SK-N-DZ (cell line): ENCODE results near the gene RNF207.

Source experiments
- DNase-seq: peaks from one replicate; pipeline ENCODE4 v3.0.0-alpha.2; 2015; ENCODE audit warnings: low spot score

Gene RNF207

DNA sequence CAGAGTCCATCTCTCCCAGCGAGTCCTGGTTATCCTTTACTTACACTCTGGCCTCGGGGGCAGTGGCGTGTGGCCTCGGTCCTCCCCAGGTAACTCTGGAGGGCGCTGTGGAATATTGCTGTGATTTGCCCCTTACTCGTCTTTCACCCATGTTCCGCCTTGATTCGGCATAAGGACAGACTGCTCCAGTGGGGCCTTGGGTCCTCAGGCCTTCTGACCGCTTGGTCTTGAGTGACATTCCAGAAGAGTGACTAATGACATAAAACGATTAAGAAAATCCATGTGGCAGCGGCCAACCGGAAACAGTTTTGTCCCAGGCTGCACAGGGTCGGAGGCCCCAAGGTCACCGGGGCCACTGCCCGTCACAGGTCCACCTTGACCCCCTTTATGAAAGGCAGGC is 18.8 kb downstream of the RNF207 start:
- DNase-seq: no peak

DNA sequence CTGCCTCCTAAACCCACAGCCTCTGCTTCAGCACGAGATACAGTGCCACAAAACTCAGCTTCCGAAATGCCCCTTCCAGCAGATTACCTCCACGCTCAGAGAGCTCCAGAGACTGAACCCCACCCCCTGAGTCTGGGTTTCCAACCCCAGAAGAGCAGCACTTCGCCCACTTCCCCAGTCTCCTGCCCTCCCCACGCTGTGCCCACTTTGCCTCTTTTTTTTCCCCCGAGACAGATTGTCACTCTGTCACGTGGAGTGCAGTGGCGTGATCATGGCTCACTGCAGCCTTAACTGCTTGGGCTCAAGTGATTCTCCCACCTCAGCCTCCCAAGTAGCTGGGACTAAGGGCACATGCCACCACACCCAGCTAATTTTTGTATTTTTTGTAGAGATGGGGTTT is 19.7 kb downstream of the RNF207 start:
- no peak for DNase-seq

DNA sequence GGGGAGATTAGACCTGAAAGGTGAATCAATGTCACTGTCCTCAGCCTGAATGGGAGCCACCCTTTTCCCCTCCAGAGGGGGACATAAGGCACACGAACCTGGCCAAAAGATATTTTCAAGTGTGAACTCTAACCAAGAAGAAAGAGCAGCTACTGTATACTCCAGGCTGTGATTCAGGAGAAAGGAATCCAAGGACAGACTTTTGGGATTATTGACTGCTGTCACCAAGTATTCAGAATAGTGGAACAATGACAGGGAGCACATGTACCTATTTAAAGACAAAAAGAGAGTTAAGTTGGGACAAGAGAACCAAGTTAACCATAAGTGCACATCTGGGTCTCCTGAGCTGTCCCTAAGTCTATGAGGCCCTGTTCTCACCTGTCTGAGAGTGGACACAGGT is 27.5 kb downstream of the RNF207 start:
- no peak for DNase-seq

DNA sequence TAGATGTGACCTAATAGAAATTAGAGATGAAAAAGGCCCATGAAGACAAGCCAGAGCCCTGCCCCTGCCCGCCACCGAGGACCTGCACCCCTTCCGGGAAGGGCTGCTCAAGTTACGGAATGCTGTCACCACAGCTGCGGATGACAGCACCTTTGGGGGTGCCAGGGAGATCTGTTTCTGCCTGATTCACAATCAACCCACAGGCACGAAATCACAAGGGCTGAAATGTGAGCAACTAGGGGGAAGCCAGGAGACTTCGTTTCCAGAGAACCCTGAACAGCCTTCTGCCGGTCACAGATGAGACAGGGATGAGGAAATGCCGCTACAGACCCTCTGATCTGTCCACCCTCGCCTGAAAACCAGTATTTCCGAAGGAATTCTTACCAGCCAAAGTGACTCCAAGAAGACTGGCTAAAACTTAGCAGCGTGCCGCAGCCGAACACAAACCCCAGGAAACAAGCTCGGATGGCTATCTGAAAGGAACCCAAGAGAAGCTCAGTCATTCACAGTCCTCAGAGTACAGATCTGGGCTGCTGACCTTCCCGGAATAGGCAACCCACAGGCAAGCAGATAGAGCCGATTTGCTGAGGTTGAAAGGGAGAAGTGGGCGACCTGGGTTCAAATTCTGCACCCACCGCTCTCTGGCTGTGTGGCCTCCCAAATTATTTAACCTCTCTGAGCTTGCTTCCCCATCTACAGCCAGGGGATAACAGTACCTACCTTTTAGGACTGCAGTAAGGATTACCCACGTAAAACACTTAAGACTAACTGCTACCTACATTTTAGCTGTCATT is 28.8 kb downstream of the RNF207 start:
- DNase-seq: no peak

DNA sequence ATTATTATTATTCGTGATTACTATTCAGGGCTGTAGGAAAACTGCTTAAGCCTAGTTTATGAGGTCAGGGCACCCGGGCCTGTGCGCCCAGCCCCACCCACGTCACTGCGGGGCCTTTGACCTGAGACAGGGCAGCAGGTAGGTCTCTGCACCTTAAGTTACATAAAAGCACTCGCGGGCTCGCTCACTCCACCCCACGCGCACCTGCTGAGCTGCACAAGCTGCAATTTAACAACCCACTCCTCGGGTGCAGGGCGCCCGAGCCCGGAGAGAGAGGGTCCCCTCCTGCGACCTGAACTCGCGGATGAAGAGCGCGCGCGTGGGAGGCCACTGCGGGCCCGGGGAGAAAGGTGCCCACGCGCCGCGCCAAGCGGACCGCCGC is 29.4 kb downstream of the RNF207 start:
- DNase-seq: no peak

DNA sequence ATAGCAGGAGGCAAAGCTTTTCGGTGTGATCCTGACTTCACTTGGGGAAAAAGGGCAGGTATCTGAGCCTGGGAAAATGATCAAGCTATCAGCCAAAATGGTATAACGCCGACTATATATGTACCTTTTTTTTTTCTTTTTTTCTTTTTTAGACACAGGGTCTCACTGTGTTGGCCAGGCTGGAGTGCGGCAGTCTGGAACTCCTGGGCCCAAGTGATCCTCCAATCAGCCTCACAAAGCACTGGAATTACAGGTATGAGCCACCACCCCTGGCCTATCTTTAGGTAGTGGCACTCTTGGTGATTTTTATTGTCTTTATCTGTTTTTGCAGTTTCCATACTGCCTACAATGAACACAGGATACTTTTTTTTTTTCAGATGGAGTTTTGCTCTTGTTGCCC is 31.2 kb downstream of the RNF207 start:
- no peak for DNase-seq

DNA sequence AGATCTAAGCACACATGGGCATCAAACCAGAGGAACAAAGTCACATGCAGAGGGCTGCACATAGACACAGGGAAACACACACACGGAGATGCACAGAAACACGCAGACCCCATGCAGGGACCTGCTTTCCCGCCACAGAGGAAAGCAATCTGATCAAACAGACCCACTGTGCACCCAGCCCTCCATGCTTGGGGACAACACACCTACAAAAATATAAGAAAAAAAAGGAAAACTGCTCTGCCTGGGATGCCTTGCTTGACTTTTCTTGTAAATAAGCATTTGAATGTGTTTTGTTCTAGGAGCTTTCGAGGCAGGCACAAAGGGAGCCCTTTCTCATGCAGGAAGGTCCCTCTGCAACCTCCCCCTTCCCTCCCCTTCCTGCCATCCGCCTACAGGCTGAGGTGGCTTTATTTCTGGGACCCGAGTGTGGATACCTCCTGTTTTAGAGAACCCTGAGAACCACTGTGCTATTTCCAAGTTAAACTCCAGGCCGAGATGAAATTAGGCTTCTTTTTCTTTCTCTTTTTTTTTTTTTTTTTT is 33.4 kb downstream of the RNF207 start:
- DNase-seq: no peak

DNA sequence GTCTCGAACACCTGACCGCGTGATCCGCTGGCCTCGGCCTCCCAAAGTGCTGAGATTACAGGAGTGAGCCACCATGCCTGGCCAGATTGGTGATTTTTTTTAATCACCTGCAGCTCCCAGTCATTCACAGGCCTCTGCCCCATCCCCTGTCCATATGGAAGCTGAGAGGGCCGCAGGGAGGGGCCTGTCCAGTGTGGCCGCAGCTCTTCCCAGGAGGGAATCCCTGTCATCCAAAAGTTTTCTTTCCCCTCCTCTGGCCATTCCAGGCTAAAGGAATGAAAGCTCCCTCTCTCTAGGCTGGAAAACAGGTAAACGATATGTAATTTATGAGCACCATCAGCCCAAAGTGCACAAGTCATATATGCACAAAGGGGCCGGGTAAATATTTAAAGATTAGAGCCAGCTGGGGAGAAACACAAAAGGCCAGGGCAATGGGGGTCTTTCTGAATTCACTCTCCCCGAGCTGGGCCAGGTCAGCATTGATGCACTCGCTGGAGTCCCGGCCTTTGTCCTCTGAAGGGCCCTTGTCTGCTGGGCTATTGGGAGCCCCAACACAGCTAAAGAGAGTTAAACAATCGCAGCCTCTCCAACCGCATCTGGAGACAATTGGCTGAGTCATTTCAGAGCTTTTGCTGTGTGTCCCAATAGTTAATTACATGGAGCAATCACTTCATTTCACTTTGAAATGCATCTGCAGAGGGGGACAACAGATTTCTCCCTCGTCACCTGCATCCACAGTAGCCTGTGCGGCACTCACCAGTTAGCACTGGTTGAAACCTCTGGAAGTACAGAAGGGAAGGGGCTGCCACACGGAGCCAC is 34.2 kb downstream of the RNF207 start:
- DNase-seq: no peak

DNA sequence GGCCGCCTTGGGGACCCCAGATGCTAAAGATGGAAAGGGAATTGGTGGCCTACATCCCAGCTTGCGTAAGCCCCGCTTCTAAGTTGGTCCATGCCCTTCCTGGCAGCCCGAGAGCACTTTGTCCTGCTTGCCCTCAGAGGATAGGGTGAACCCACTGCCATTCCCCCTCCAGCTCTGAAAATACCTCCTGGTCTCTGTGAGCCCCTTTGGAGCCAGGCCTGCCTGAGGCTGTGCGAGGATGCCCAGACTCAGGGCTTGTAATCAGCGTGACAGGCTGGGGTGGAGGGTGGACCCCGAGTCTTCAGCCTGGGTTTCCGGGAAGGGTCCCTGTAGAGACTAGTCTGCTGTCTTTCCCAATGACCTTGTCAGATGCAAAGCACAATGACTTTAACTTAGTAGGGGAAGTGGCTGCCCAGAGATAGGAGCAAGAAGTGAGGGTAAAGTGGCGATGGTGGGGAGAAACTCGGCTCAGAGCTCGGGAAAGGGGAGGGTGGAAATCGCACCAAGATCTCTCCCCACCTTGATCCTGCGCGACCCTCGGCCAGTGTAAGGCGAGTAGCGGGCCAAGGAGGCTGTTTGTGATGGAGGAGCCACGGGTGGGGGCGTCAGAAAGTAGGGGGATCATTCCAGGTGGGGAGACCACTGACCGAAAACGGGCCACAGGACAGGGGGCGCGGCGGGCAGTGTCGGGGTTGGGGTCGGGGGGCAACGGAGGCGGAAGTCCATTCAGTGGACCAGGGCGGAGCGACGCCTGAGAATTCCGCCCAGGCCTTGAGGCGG is 35.4 kb downstream of the RNF207 start:
- DNase-seq: no peak

DNA sequence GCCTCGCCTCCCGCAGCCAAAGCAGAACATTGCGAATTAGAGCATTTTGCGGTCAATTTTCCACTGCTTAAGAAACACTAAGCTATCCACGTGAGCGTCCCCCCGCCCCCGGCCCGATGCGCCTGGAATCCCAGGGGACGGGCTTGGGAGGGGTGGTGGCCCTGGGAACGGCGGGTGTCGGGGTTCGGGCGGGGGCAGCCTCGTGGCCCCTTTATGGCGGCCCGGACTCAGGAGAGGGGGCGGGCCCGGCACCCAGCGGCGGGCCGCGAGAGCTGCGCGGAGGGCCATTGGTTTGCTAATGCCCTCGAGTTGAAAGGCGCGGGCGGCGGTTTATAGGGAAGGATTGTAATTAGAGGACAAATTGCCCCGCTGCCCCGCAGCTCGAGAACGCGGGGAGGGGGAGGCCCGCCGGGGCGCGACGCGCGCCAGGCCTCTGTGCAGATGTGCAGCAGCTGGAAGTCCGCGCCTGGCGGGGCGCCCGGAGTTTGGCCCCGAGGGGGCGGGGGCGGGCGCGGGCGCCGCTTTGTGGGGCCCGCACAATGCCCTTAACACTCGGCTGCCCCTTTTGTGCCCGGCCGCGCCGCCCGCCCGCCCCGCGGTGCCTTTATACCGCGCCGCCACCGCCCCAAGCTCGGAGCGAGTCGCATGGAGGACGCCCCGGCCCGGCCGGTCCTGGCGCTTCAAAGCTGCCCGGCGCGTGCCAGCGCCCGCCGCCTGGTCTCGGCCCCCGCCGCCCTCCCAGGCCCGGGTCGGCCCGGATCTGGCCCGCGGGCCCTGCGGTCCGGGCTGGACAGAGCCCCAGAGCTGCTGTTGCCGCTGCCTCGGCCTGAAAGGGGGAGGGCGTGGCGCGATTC is 36.2 kb downstream of the RNF207 start:
- DNase-seq: no peak

DNA sequence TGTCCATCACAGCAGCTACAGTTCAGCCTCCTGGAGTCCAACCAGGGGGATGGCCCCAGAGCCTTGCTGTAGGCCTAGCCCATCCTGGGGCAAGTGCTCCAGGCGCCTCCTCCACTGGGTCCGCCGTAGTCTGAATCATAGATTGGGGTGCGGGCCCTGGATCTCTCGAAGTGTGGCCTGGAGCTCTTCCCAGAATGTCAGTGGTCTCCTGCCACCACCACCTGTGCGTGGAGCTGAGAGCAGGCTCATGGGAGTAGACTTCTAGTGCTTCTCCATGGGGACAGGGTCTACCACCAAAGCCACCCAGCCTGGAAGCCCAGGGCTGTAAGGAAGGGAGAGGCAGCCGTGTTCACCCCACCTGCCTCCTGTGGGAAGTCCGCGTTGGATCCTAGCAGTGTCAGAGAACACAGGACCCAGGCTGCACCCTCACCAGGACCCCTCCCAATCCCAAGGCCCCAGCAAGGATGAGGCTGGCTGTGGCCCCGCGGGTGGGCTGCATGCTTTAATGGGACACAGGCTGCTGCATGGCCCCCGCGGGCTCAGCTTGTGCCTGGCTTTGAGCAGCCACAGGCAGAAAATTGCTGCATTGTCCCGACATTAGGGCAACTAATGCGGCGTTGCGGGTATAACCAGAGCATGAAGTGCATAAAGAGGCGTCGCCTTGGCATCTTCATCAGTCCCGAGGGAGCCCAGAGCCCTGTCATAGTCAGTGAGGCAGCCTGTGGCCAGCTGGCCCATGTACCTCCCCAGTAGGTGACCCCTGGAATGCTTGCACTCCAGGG is 37.3 kb downstream of the RNF207 start:
- no peak for DNase-seq

DNA sequence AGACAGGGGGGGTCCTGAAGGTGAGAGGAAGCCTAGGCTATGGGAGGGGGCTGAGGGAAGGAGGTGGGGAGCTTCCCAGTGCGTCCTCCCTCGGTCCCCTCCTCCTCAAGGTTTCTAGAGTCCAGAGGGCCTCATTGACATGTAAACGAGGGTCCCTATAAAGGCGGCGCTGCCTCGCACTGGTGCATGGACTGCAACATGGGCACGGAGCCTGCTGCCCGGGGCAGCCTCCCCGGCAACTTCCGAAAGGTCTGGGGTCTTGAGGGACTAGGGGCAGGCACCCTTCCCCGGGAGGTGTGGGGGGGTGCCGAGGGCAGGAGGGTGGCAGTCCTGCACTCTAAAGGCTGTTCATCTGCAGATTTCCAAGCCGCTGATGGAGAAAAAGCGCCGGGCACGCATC is 38.1 kb downstream of the RNF207 start, which contains the start of gene HES3:
HES3 (plus strand) TSS at position 187 of the 400 bp plus-strand sequence; CDS start at position 374, 187 bp downstream.
- no peak for DNase-seq

DNA sequence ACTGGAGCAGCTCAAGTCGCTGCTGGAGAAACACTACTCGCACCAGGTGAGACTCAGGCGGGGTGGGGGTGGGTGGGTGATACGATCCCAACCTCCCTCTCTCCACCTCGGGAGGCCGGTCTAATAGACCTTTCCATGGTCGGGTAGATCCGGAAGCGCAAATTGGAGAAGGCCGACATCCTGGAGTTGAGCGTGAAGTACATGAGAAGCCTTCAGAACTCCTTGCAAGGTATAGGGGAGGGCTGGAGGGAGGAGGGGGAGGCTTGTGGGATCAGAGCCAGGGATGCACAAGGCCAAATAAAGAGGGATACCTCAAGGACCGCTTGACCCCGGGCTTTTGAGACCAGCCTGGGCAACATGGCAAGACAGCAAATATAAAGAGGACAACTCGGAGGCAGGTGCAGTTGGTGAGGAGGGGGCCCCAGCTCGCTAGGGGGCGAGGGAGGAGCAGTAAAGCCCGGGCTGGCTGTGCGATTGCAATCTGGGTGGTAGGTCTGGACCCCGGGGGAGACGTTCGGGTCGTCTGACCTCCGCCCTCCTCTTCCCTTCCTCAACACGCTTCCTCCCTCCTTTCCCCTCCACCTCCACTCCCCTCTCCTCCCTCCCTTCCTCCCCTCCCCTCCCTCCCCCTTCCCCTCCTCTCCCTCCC is 38.6 kb downstream of the RNF207 start:
- DNase-seq: no peak

DNA sequence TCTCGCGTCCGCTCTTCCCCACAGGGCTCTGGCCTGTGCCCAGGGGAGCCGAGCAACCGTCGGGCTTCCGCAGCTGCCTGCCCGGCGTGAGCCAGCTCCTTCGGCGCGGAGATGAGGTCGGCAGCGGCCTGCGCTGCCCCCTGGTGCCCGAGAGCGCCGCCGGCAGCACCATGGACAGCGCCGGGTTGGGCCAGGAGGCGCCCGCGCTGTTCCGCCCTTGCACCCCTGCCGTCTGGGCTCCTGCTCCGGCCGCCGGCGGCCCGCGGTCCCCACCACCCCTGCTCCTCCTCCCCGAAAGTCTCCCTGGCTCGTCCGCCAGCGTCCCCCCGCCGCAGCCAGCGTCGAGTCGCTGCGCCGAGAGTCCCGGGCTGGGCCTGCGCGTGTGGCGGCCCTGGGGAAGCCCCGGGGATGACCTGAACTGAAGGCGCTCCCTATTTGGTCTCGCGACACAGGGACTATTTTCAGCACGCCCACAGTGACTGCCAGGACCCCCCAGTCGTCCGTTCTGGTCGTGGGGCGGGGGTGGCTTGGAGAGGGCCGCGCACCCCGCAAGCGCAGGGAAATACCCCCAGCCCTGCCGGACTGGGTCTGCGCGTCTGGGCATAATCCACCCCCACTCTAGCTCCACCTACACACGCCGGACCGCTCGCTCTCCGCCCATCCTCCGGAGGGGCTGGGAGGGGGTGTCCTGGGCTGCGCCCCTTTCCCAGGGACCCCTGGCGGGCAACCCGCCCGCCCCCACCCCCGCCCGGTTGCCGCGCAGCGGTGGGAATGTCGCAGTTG is 39.4 kb downstream of the RNF207 start:
- peak; percentile 49 for DNase-seq

DNA sequence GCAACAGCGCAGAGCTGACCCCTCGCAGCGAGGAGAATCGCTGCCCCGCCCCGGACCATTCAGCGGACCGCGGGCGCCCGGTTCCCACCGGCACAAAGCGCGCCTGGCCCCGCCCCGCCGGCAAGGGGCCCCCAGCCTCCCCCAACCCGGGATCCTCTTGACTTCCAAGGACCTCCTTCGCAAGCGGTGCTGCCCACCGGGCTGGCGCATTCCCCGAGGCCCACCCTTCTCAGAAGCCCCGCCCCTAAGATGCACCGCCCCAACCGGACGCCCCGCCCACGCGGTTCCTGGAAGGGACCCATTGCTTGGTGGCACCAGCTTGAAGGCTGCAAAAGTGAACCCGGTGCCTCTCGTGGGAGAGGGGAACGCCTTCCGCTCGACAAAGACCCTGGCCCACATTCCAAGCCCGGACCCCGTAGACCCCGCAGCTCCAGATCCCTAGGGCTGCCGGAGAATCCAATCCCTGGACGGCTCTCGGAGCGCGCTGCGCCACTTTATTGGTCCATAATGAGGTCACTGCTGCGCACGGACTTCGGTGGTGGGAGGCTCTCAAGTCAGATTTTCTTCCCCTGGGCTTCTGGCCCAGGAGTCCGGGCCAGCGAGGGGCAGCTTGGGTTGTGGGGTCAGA is 40.1 kb downstream of the RNF207 start:
- DNase-seq: peak; percentile 72

DNA sequence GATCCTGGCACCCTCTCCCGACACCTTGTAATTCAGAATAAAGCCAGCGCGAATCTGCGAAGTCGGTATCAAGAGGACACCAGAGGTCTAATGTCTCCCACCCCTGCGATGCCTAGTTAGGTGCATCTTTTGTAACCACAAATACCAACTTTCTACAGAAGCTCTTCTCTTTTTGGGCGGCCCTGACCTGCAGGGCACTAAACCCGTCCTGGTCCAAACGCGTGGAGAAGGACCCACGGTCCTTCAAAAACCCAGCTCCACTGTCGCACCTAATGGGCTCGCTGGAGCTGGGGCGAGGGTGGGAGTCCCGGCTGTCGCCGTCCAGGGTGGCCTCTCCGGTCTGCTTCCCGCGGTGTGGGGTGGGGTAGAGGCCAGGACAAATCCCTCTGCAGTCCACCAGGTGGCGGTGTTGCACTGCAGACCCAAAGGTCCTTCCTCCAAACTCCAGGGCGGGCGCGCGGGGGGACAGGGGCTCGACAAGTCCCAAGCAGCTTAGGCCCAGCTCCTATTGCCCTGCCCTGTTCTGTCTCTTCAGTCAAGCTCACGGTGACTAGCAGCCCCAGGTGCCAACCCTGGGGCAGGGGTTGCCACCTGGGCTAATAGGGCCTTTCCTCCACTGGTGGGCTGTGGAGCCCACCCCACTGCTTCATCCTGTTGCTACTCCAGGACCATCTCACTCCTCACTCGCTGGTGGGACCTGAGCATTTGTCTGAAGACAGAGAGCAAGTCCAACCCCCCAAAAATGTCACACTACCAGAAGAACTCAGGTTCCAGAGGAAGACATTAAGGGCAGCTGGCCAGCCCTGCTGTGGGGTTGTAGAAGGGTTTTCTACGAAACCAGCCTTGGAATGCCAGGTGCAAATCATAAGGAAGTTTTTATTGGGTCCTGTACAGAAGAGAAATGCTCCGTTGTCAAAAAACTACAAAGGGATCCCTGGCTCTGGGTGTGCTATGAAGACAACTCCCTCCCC is 40.9 kb downstream of the RNF207 start:
- peak; percentile 72 for DNase-seq

DNA sequence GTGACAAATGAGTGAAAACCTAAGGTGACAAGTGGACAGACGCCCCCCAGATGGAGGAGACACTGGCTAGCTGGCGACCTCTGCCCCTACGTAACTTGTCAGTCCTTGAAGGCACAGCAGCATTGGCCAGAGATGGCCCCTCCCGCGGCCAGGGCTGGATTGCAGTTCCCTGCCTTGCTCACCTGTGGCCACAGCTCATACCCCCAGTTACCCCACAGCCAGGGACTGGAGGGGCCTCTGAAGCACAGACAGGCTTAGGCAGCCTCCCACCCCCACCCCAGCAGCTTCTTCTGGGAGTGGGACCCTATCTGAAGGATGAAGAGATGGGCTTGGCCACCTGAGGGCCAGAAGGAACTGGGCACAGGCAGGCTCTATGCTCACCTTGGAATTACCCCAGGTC is 41.7 kb downstream of the RNF207 start:
- DNase-seq: no peak
